T-helper 2 cell (primary cell): ENCODE measurements around the gene RAB41.
A peak's percentile ranks its signal among the peaks of the same experiment; 100 is the strongest.
"Not testable (repeated sequence)": the region's sequence is repeated elsewhere in the genome, so short reads cannot be mapped to it uniquely, and the experiment has no call there.

ENCODE experiments used
- DNase-seq, 5 experiments: peaks; one replicate each; pipeline versions ENCODE4 v3.0.0 to v3.0.0-alpha.2; 2012 to 2022
- total RNA-seq, 2 donors: gene quantifications; one replicate each; lab custom pipeline; 2026; lab: John Stamatoyannopoulos, UW

RAB41 gene
- total RNA-seq: 0 reads per million in 2 donors

GRCh38 chrX:70281951-70282350 lies at the start of gene RAB41:
Gene RAB41, plus strand, starts transcription at chrX:70282172. Its CDS starts 46 bp downstream, at chrX:70282218.
- no peak for DNase-seq

GRCh38 chrX:70234355-70234754 lies 47.6 kb upstream of the RAB41 start, which contains the start of gene AWAT1:
Gene AWAT1, plus strand, starts transcription at chrX:70234655. Its CDS starts 41 bp downstream, at chrX:70234696.
- no peak for DNase-seq

- no peak for DNase-seq
These were observed 41.2 kb upstream of the RAB41 start for GRCh38 chrX:70240751-70241150.

- DNase-seq: no peak
These were observed 40.5 kb upstream of the RAB41 start for GRCh38 chrX:70241501-70241900.

GRCh38 chrX:70243601-70244000 lies 38.4 kb upstream of the RAB41 start:
- DNase-seq: not testable (repeated sequence)

- DNase-seq: no peak
These were observed 37.1 kb upstream of the RAB41 start for GRCh38 chrX:70244881-70245280.

GRCh38 chrX:70247252-70247651 lies 34.7 kb upstream of the RAB41 start:
- DNase-seq: no peak

GRCh38 chrX:70252491-70252890 lies 29.5 kb upstream of the RAB41 start:
- no peak for DNase-seq

- DNase-seq: no peak
These were observed 28.5 kb upstream of the RAB41 start for GRCh38 chrX:70253377-70254062.

- no peak for DNase-seq
These were observed 27.9 kb upstream of the RAB41 start for GRCh38 chrX:70254063-70254400.

- DNase-seq: no peak
These were observed 27.1 kb upstream of the RAB41 start for GRCh38 chrX:70254909-70255308.

GRCh38 chrX:70255452-70255851 lies 26.5 kb upstream of the RAB41 start:
- DNase-seq: no peak

- DNase-seq: peak in 1 of 5 experiments; percentile 15
These were observed 24.3 kb upstream of the RAB41 start for GRCh38 chrX:70257423-70258288.

- no peak for DNase-seq
These were observed 21.9 kb upstream of the RAB41 start, which contains the start of gene P2RY4 for GRCh38 chrX:70260104-70260503. Gene P2RY4, minus strand, starts transcription at chrX:70260204. Its CDS starts 580 bp downstream, at chrX:70259624.

- DNase-seq: peak in 1 of 5 experiments; percentile 44
These were observed 18.9 kb upstream of the RAB41 start for GRCh38 chrX:70262952-70263567.

GRCh38 chrX:70264784-70265183 lies 17.2 kb upstream of the RAB41 start:
- DNase-seq: no peak

- DNase-seq: no peak
These were observed 13.9 kb upstream of the RAB41 start, which contains the start of gene ARR3 for GRCh38 chrX:70268034-70268433. Gene ARR3, plus strand, starts transcription at chrX:70268334. Its CDS starts 1,052 bp downstream, at chrX:70269386.

- not testable (repeated sequence) for DNase-seq
These were observed 7.9 kb upstream of the RAB41 start for GRCh38 chrX:70274029-70274428.

- no peak for DNase-seq
These were observed 2.9 kb upstream of the RAB41 start for GRCh38 chrX:70279081-70279480.

GRCh38 chrX:70280573-70280972 lies 1.4 kb upstream of the RAB41 start:
- DNase-seq: no peak

GRCh38 chrX:70289168-70289792 lies 7.3 kb downstream of the RAB41 start:
- DNase-seq: no peak
